H9 (cell line): ENCODE measurements around the gene PTPRN2. TPM values are rescaled to one million over a fixed set of nuclear protein-coding genes. Genes with fewer than 3 reads are reported as not detected.

ENCODE experiments used
- DNase-seq: peaks from one replicate; pipeline ENCODE4 v3.0.0-alpha.2; 2017
- H2AFZ ChIP-seq: one replicate; pipeline ENCODE4 v1.6.1; 2013; ENCODE audit warnings: mild to moderate bottlenecking, low read length, control low read depth, moderate library complexity
- H2AK5ac ChIP-seq: 2 replicates; pipeline ENCODE4 v1.6.1; 2013; ENCODE audit warnings: low read length, control low read depth, mixed read lengths; ENCODE audit not compliant: insufficient read length
- H2BK120ac ChIP-seq: one replicate; pipeline ENCODE4 v1.6.1; 2013; ENCODE audit warnings: low read depth, mild to moderate bottlenecking, low read length, control low read depth, inconsistent platforms; ENCODE audit not compliant: poor library complexity, severe bottlenecking
- H2BK12ac ChIP-seq: 2 replicates; pipeline ENCODE4 v1.6.1; 2013; ENCODE audit warnings: low read length, control low read depth, mixed read lengths, low read depth; ENCODE audit not compliant: insufficient read length
- H2BK15ac ChIP-seq: 2 replicates; pipeline ENCODE4 v1.6.1; 2013; ENCODE audit warnings: low read depth, low read length, control low read depth
- H2BK20ac ChIP-seq: one replicate; pipeline ENCODE4 v1.6.1; 2013; ENCODE audit warnings: low read depth, mild to moderate bottlenecking, low read length, control low read depth, inconsistent platforms; ENCODE audit not compliant: poor library complexity, severe bottlenecking
- H2BK5ac ChIP-seq: 2 replicates; pipeline ENCODE4 v1.6.1; 2013; ENCODE audit warnings: low read length, control low read depth, mixed read lengths; ENCODE audit not compliant: insufficient read length
- H3K14ac ChIP-seq: 2 replicates; pipeline ENCODE4 v1.6.1; 2013; ENCODE audit warnings: low read length, control low read depth; ENCODE audit not compliant: insufficient read depth
- H3K18ac ChIP-seq: 2 replicates; pipeline ENCODE4 v1.6.1; 2013; ENCODE audit warnings: low read depth, mild to moderate bottlenecking, mixed read lengths, low read length, control low read depth; ENCODE audit not compliant: insufficient read length
- H3K23ac ChIP-seq: 2 replicates; pipeline ENCODE4 v1.6.1; 2013; ENCODE audit warnings: low read length, control low read depth, mixed read lengths, low read depth; ENCODE audit not compliant: insufficient read length
- H3K23me2 ChIP-seq: 2 replicates; pipeline ENCODE4 v1.6.1; 2013; ENCODE audit warnings: low read depth, mild to moderate bottlenecking, mixed read lengths, low read length, control low read depth; ENCODE audit not compliant: insufficient read length, poor library complexity, severe bottlenecking
- H3K27ac ChIP-seq: 2 replicates; pipeline ENCODE4 v1.5.1; 2013; ENCODE audit warnings: low read length, control low read depth, mixed read lengths, low read depth; ENCODE audit not compliant: insufficient read length
- H3K27me3 ChIP-seq: 2 replicates; pipeline ENCODE4 v1.6.1; 2013; ENCODE audit warnings: low read length, control low read depth, inconsistent platforms; ENCODE audit not compliant: insufficient read depth
- H3K4ac ChIP-seq: 2 replicates; pipeline ENCODE4 v1.6.1; 2013; ENCODE audit warnings: low read depth, mild to moderate bottlenecking, control low read depth, inconsistent platforms, low read length, moderate library complexity
- H3K4me1 ChIP-seq: 2 replicates; pipeline ENCODE4 v1.6.1; 2013; ENCODE audit warnings: low read length, control low read depth, inconsistent platforms; ENCODE audit not compliant: insufficient read depth
- H3K4me2 ChIP-seq: 2 replicates; pipeline ENCODE4 v1.6.1; 2013; ENCODE audit warnings: low read length, control low read depth, mixed read lengths; ENCODE audit not compliant: insufficient read length, insufficient read depth
- H3K56ac ChIP-seq: 2 replicates; pipeline ENCODE4 v1.6.1; 2013; ENCODE audit warnings: low read depth, mild to moderate bottlenecking, mixed read lengths, low read length, control low read depth; ENCODE audit not compliant: insufficient read length
- H3K79me1 ChIP-seq: 2 replicates; pipeline ENCODE4 v1.6.1; 2013; ENCODE audit warnings: low read depth, mild to moderate bottlenecking, moderate library complexity, low read length, control low read depth, inconsistent platforms; ENCODE audit not compliant: insufficient read depth, poor library complexity, severe bottlenecking
- H3K79me2 ChIP-seq: 2 replicates; pipeline ENCODE4 v1.6.1; 2013; ENCODE audit warnings: low read length, control low read depth, inconsistent platforms; ENCODE audit not compliant: insufficient read depth
- H3K9ac ChIP-seq: 2 replicates; pipeline ENCODE4 v1.6.1; 2013; ENCODE audit warnings: low read length, control low read depth, mixed read lengths; ENCODE audit not compliant: insufficient read length; ENCODE audit errors: extremely low read depth
- H3K9me3 ChIP-seq: one replicate; pipeline ENCODE4 v1.6.1; 2013; ENCODE audit warnings: low read depth, low read length, inconsistent platforms; ENCODE audit not compliant: control insufficient read depth
- H3T11ph ChIP-seq: one replicate; pipeline ENCODE4 v1.6.1; 2013; ENCODE audit warnings: mild to moderate bottlenecking, low read length, control low read depth, inconsistent platforms
- H4K20me1 ChIP-seq: one replicate; pipeline ENCODE4 v1.6.1; 2013; ENCODE audit not compliant: control insufficient read depth, insufficient read length, insufficient read depth
- H4K5ac ChIP-seq: 2 replicates; pipeline ENCODE4 v1.6.1; 2013; ENCODE audit warnings: low read depth, mild to moderate bottlenecking, mixed read lengths, low read length, control low read depth; ENCODE audit not compliant: insufficient read length
- H4K8ac ChIP-seq: replicated peaks from 2 replicates; pipeline ENCODE4 v1.6.1; 2013; ENCODE audit warnings: low read length, control low read depth, mixed read lengths, low read depth; ENCODE audit not compliant: insufficient read length
- H4K91ac ChIP-seq: 2 replicates; pipeline ENCODE4 v1.6.1; 2013; ENCODE audit warnings: low read depth, mild to moderate bottlenecking, moderate library complexity, mixed read lengths, low read length, control low read depth; ENCODE audit not compliant: insufficient read length
- H3K27ac Mint-ChIP-seq, 3 experiments: 2 replicates in 2 of 3; 3 replicates in 1 of 3; pipeline ENCODE4 v1.8.0; 2020 to 2021; ENCODE audit warnings: mixed read lengths in 3 of 3, mild to moderate bottlenecking in 1 of 3, moderate library complexity in 1 of 3
- H3K27me3 Mint-ChIP-seq: 2 replicates; pipeline ENCODE4 v1.8.0; 2021; ENCODE audit warnings: low read depth, mild to moderate bottlenecking, moderate library complexity, mixed read lengths
- H3K36me3 Mint-ChIP-seq, 3 experiments: 2 replicates in 2 of 3; 3 replicates in 1 of 3; pipeline ENCODE4 v1.8.0; 2020 to 2021; ENCODE audit warnings: low read depth in 3 of 3, mixed read lengths in 3 of 3; ENCODE audit not compliant: insufficient read depth in 1 of 3
- H3K4me1 Mint-ChIP-seq, 2 experiments: 2 replicates each; pipeline ENCODE4 v1.8.0; 2020; ENCODE audit warnings: mixed read lengths in 2 of 2
- H3K4me3 Mint-ChIP-seq, 2 experiments: 2 replicates in 1 of 2; 3 replicates in 1 of 2; pipeline ENCODE4 v1.8.0; 2020 to 2021; ENCODE audit warnings: mild to moderate bottlenecking in 2 of 2, mixed read lengths in 2 of 2, moderate library complexity in 1 of 2
- H3K9me3 Mint-ChIP-seq, 2 experiments: 2 replicates in 1 of 2; 3 replicates in 1 of 2; pipeline ENCODE4 v1.8.0; 2020; ENCODE audit warnings: mild to moderate bottlenecking in 2 of 2, mixed read lengths in 2 of 2, moderate library complexity in 1 of 2
- CTCF ChIP-seq: fragments of 200-600 bp; sonication (generic); conservative IDR thresholded peaks from 3 replicates; pipeline ENCODE4 v1.8.0; 2021; ENCODE audit warnings: antibody characterized with exemption, mild to moderate bottlenecking
- WGBS: extraction: QIAGEN DNeasy Blood & Tissue Kit; methylation state at CpG from one replicate; pipeline ENCODE4 v1.1.7; 2013; ENCODE audit warnings: missing lambda C conversion rate, low lambda C conversion rate, mixed read lengths; ENCODE audit not compliant: insufficient read length; ENCODE audit errors: extremely low coverage; 5-methylcytosine and 5-hydroxymethylcytosine counted together
- total RNA-seq: library from RNA; stranded (reverse); gene quantifications from 2 replicates; pipeline ENCODE4 v1.2.1, GENCODE V29; 2021

The PTPRN2 gene
- total RNA-seq, 1 experiment from 2014 or later: 5.2 TPM

GRCh38 chr7:157554393-157555238, 1033.0 kb downstream of the PTPRN2 start:
- Mint-ChIP-seq H3K4me1 (0 out of 4 replicates have a peak, but pooled peaks cover 0 to 3% of the 10 kb centered on the region in 2 experiments), H3K27ac (no peak overlapping the region), H3K27me3 (peaks cover 44% of the 10 kb centered on the region), H3K9me3 (no peaks in the 10 kb centered on the region; a peak in 1 of 5 replicates), H3K4me3 (no peak overlapping the region), H3K36me3 (no peaks in the 10 kb centered on the region; a peak in 1 of 7 replicates)
- no peak overlapping the region for H2BK12ac ChIP-seq
- no peak overlapping the region for H3K27ac ChIP-seq
- no peaks in the 10 kb centered on the region for H3K79me1 ChIP-seq
- no peak overlapping the region for H2BK5ac ChIP-seq
- H3K18ac ChIP-seq: no peak overlapping the region
- no peaks in the 10 kb centered on the region for H3K4me1 ChIP-seq
- peaks cover 2% of the 10 kb centered on the region for H4K20me1 ChIP-seq
- no peaks in the 10 kb centered on the region for H3K27me3 ChIP-seq
- no peak overlapping the region for H2AK5ac ChIP-seq
- H3K9me3 ChIP-seq: no peaks in the 10 kb centered on the region
- H2BK20ac ChIP-seq: no peak overlapping the region
- no peak overlapping the region for H3K4me2 ChIP-seq
- no peak overlapping the region for H3T11ph ChIP-seq
- no peak overlapping the region for H3K23ac ChIP-seq
- DNase-seq: no peak
- H4K8ac ChIP-seq: no peak overlapping the region
- H2AFZ ChIP-seq: no peak overlapping the region
- H3K23me2 ChIP-seq: no peaks in the 10 kb centered on the region
- no peak overlapping the region for H3K9ac ChIP-seq
- no peak overlapping the region for H3K56ac ChIP-seq
- no peak overlapping the region for H4K5ac ChIP-seq
- H2BK15ac ChIP-seq: no peak overlapping the region
- TF ChIP-seq CTCF: no peak
- no peak overlapping the region for H2BK120ac ChIP-seq
- H3K79me2 ChIP-seq: no peaks in the 10 kb centered on the region
- no peak overlapping the region for H4K91ac ChIP-seq
- whole genome bisulfite sequencing: no CpG with 5 or more reads among the region's 28 CpGs
- no peak overlapping the region for H3K14ac ChIP-seq
- no peak overlapping the region for H3K4ac ChIP-seq
